ENCODE measurements around the gene SCGB1C2.

Gene SCGB1C2

GRCh38 chr17:172401-172800 is 35.0 kb downstream of the SCGB1C2 start:
- no peak for DNase-seq (ENCODE audit: low read depth)

- DNase-seq (ENCODE audit: low read depth): no peak
These were observed 36.0 kb downstream of the SCGB1C2 start for GRCh38 chr17:173166-173911.

GRCh38 chr17:177155-177554 is 39.8 kb downstream of the SCGB1C2 start:
- DNase-seq (ENCODE audit: low read depth): no peak

- no peak for DNase-seq (ENCODE audit: low read depth)
These were observed 40.4 kb downstream of the SCGB1C2 start for GRCh38 chr17:177762-178161.

GRCh38 chr17:178292-179065 is 41.1 kb downstream of the SCGB1C2 start:
- no peak for DNase-seq (ENCODE audit: low read depth)

- DNase-seq (ENCODE audit: low read depth): no peak
These were observed 41.7 kb downstream of the SCGB1C2 start for GRCh38 chr17:179066-179432.

GRCh38 chr17:179781-180380 is 42.5 kb downstream of the SCGB1C2 start:
- DNase-seq (ENCODE audit: low read depth): no peak

- no peak for DNase-seq (ENCODE audit: low read depth)
These were observed 43.2 kb downstream of the SCGB1C2 start for GRCh38 chr17:180381-181244.

- DNase-seq (ENCODE audit: low read depth): no peak
These were observed 44.1 kb downstream of the SCGB1C2 start, which contains the start of gene DOC2B for GRCh38 chr17:181245-182049. TSS of gene DOC2B (minus strand) at chr17:181650. CDS start at chr17:181479, 171 bp downstream.

- no peak for DNase-seq (ENCODE audit: low read depth)
These were observed 44.8 kb downstream of the SCGB1C2 start for GRCh38 chr17:182050-182751.

- no peak for DNase-seq (ENCODE audit: low read depth)
These were observed 45.7 kb downstream of the SCGB1C2 start for GRCh38 chr17:183021-183420.

- DNase-seq (ENCODE audit: low read depth): no peak
These were observed 48.2 kb downstream of the SCGB1C2 start for GRCh38 chr17:185445-186138.

GRCh38 chr17:187130-187529 is 49.8 kb downstream of the SCGB1C2 start:
- DNase-seq (ENCODE audit: low read depth): no peak

Measured in ELR (cell line).